DOHH2 (cell line): Measurements from ENCODE around the gene SPTAN1.

ENCODE experiments used
- H3F3A ChIP-seq: fragments of 200-600 bp; sonication (generic), shearing (Covaris generic); 2 replicates; pipeline ENCODE4 v1.6.0; 2016; ENCODE audit warnings: antibody characterized with exemption, mild to moderate bottlenecking; ENCODE audit not compliant: control insufficient read depth, insufficient read depth
- H3K27ac ChIP-seq: fragments of 200-600 bp; sonication (generic); 2 replicates; pipeline ENCODE4 v1.5.1; 2014; ENCODE audit warnings: low read depth, mild to moderate bottlenecking, low read length, moderate library complexity
- H3K27me3 ChIP-seq: fragments of 200-600 bp; sonication (generic); 2 replicates; pipeline ENCODE4 v1.6.1; 2014; ENCODE audit warnings: mild to moderate bottlenecking, low read length, mixed read lengths; ENCODE audit not compliant: control insufficient read depth
- H3K36me3 ChIP-seq: fragments of 200-600 bp; sonication (generic); 2 replicates; pipeline ENCODE4 v1.6.1; 2014; ENCODE audit warnings: mild to moderate bottlenecking, low read length, moderate library complexity, mixed read lengths; ENCODE audit not compliant: control insufficient read depth
- H3K4me1 ChIP-seq: fragments of 200-600 bp; sonication (generic); 2 replicates; pipeline ENCODE4 v1.6.1; 2014; ENCODE audit warnings: mild to moderate bottlenecking, low read length, mixed read lengths; ENCODE audit not compliant: control insufficient read depth
- H3K4me2 ChIP-seq: fragments of 200-600 bp; sonication (generic); 2 replicates; pipeline ENCODE4 v1.6.0; 2014; ENCODE audit warnings: mild to moderate bottlenecking, low read length, moderate library complexity
- H3K4me3 ChIP-seq: fragments of 200-600 bp; sonication (generic); 2 replicates; pipeline ENCODE4 v1.5.1; 2014; ENCODE audit warnings: mild to moderate bottlenecking, low read length, mixed read lengths
- H3K79me2 ChIP-seq: fragments of 200-600 bp; sonication (generic); 2 replicates; pipeline ENCODE4 v1.6.1; 2014; ENCODE audit warnings: mild to moderate bottlenecking, low read length, mixed read lengths; ENCODE audit not compliant: control insufficient read depth
- H3K9me2 ChIP-seq: fragments of 200-600 bp; sonication (generic); replicated peaks from 2 replicates; pipeline ENCODE4 v1.6.1; 2014; ENCODE audit warnings: mild to moderate bottlenecking, low read length, mixed read lengths; ENCODE audit not compliant: control insufficient read depth
- H3K9me3 ChIP-seq: fragments of 200-600 bp; sonication (generic); 2 replicates; pipeline ENCODE4 v1.6.1; 2014; ENCODE audit warnings: antibody characterized with exemption, low read length, mixed read lengths; ENCODE audit not compliant: control insufficient read depth, insufficient read depth
- H4K20me1 ChIP-seq: fragments of 200-600 bp; sonication (generic); 2 replicates; pipeline ENCODE4 v1.6.0; 2014; ENCODE audit warnings: low read depth, mild to moderate bottlenecking, antibody characterized with exemption, low read length, moderate library complexity; ENCODE audit not compliant: control insufficient read depth, insufficient read depth
- CTCF ChIP-seq: fragments of 200-600 bp; sonication (generic); IDR thresholded peaks from one replicate; pipeline ENCODE4 v1.5.1; 2014; ENCODE audit warnings: antibody characterized with exemption, mild to moderate bottlenecking, low read depth, low read length; ENCODE audit not compliant: poor library complexity, severe bottlenecking
- EZH2phosphoT487 ChIP-seq: fragments of 200-600 bp; sonication (generic); IDR thresholded peaks from 2 replicates; pipeline ENCODE4 v1.6.1; 2017; ENCODE audit warnings: borderline replicate concordance, mild to moderate bottlenecking, antibody characterized with exemption, low read length, moderate library complexity, mixed read lengths

Gene SPTAN1

GRCh38 chr9:128588581-128589233 is 36.3 kb downstream of the SPTAN1 start:
- Histone ChIP-seq H3K4me1 (no peaks in the 10 kb centered on the region), H3K9me2 (no peaks in the 10 kb centered on the region), H3K36me3 (peaks cover 75% of the 10 kb centered on the region), H3K4me2 (no peak overlapping the region), H4K20me1 (no peaks in the 10 kb centered on the region), H3F3A (no peaks in the 10 kb centered on the region), H3K4me3 (no peak overlapping the region), H3K27ac (no peak overlapping the region), H3K9me3 (no peaks in the 10 kb centered on the region), H3K27me3 (no peaks in the 10 kb centered on the region), H3K79me2 (no peaks in the 10 kb centered on the region)
- TF ChIP-seq EZH2phosphoT487: no peak
- no peak for TF ChIP-seq CTCF

- Histone ChIP-seq H3K4me1 (no peaks in the 10 kb centered on the region), H3K4me2 (no peak overlapping the region), H3K27me3 (no peaks in the 10 kb centered on the region), H3K9me3 (no peaks in the 10 kb centered on the region), H3K9me2 (no peaks in the 10 kb centered on the region), H3K27ac (no peak overlapping the region), H3K79me2 (no peaks in the 10 kb centered on the region), H4K20me1 (no peaks in the 10 kb centered on the region), H3K4me3 (no peak overlapping the region), H3F3A (no peaks in the 10 kb centered on the region), H3K36me3 (peaks cover 69% of the 10 kb centered on the region)
- TF ChIP-seq EZH2phosphoT487 (no peak), CTCF (no peak)
Observed at GRCh38 chr9:128593039-128593438, 40.7 kb downstream of the SPTAN1 start.

GRCh38 chr9:128593856-128594255 is 41.5 kb downstream of the SPTAN1 start:
- Histone ChIP-seq H3K4me2 (no peak overlapping the region), H3K27ac (no peak overlapping the region), H3K27me3 (no peaks in the 10 kb centered on the region), H3K4me3 (no peak overlapping the region), H4K20me1 (no peaks in the 10 kb centered on the region), H3K9me2 (no peaks in the 10 kb centered on the region), H3K4me1 (no peaks in the 10 kb centered on the region), H3F3A (no peaks in the 10 kb centered on the region), H3K79me2 (no peaks in the 10 kb centered on the region), H3K36me3 (peaks cover 71% of the 10 kb centered on the region), H3K9me3 (no peaks in the 10 kb centered on the region)
- TF ChIP-seq EZH2phosphoT487 (no peak), CTCF (no peak)
